ENCODE data around the gene GJB6. TPM values are rescaled to one million over a fixed set of nuclear protein-coding genes. Genes with fewer than 3 reads are reported as not detected.
A peak's percentile ranks its signal among the peaks of the same experiment; 100 is the strongest.

GJB6 gene
- total and polyA plus RNA-seq, 4 donors: 0.86 TPM; not detected in 3

- no peak overlapping the region for H3K9ac ChIP-seq (ENCODE audit: insufficient read depth in 1 of 2, low read length in 2 of 2)
- H3K27ac ChIP-seq (ENCODE audit: low read depth in 1 of 2, low read length in 1 of 2): no peak overlapping the region
- TF ChIP-seq CTCF (IDR thresholded peaks at IDR 0.05; ENCODE audit: control extremely low read depth, extremely low read depth): no peak
- 62 to 82% methylated on average over 3 of the region's 3 CpGs for WGBS, 2 donors
- no peaks in the 10 kb centered on the region for H3K9me3 ChIP-seq (ENCODE audit: control insufficient read depth in 4 of 4, insufficient read depth in 3 of 4, low read length in 3 of 4)
- peaks cover 0 to 17% (median 5%) of the 10 kb centered on the region in 5 donors for H3K4me1 ChIP-seq (ENCODE audit: control insufficient read depth in 5 of 5, insufficient read depth in 5 of 5, low read length in 5 of 5)
- H3K27me3 ChIP-seq (ENCODE audit: control insufficient read depth in 3 of 3, insufficient read depth in 3 of 3, low read length in 2 of 3): peaks cover 2 to 16% (median 5%) of the 10 kb centered on the region in 3 donors
- no peak for DNase-seq
- no peak overlapping the region for H3K4me3 ChIP-seq
- no peak for ATAC-seq (ENCODE audit: insufficient read depth, low FRiP score)
- H3K36me3 ChIP-seq (ENCODE audit: control insufficient read depth in 4 of 4, insufficient read depth in 4 of 4, low read length in 4 of 4): no peaks in the 10 kb centered on the region
Observed at GRCh38 chr13:20181188-20181587, 50.9 kb downstream of the GJB6 start.

- Histone ChIP-seq H3K36me3 (ENCODE audit: control insufficient read depth in 4 of 4, insufficient read depth in 4 of 4, low read length in 4 of 4) (no peaks in the 10 kb centered on the region), H3K4me1 (ENCODE audit: control insufficient read depth in 5 of 5, insufficient read depth in 5 of 5, low read length in 5 of 5) (peaks cover 0 to 33% (median 11%) of the 10 kb centered on the region in 5 donors), H3K9me3 (ENCODE audit: control insufficient read depth in 4 of 4, insufficient read depth in 3 of 4, low read length in 3 of 4) (no peaks in the 10 kb centered on the region), H3K27me3 (ENCODE audit: control insufficient read depth in 3 of 3, insufficient read depth in 3 of 3, low read length in 2 of 3) (peaks cover 2 to 4% (median 3%) of the 10 kb centered on the region in 3 donors), H3K27ac (ENCODE audit: low read depth in 1 of 2, low read length in 1 of 2) (no peak overlapping the region), H3K4me3 (no peak overlapping the region), H3K9ac (ENCODE audit: insufficient read depth in 1 of 2, low read length in 2 of 2) (no peak overlapping the region)
- ATAC-seq (ENCODE audit: insufficient read depth, low FRiP score) (no peak), DNase-seq (no peak)
- no peak for TF ChIP-seq CTCF (IDR thresholded peaks at IDR 0.05; ENCODE audit: control extremely low read depth, extremely low read depth)
- 78 to 84% methylated on average over 5 of the region's 5 CpGs for WGBS, 2 donors
Observed at GRCh38 chr13:20178156-20178555, 54.0 kb downstream of the GJB6 start.

GRCh38 chr13:20177049-20177831, 54.9 kb downstream of the GJB6 start:
- no peak for TF ChIP-seq CTCF (IDR thresholded peaks at IDR 0.05; ENCODE audit: control extremely low read depth, extremely low read depth)
- Histone ChIP-seq H3K27me3 (ENCODE audit: control insufficient read depth in 3 of 3, insufficient read depth in 3 of 3, low read length in 2 of 3) (peaks cover 2 to 4% (median 3%) of the 10 kb centered on the region in 3 donors), H3K9me3 (ENCODE audit: control insufficient read depth in 4 of 4, insufficient read depth in 3 of 4, low read length in 3 of 4) (no peaks in the 10 kb centered on the region), H3K4me1 (ENCODE audit: control insufficient read depth in 5 of 5, insufficient read depth in 5 of 5, low read length in 5 of 5) (peaks cover 0 to 33% (median 11%) of the 10 kb centered on the region in 5 donors), H3K4me3 (no peak overlapping the region), H3K27ac (ENCODE audit: low read depth in 1 of 2, low read length in 1 of 2) (no peak overlapping the region), H3K9ac (ENCODE audit: insufficient read depth in 1 of 2, low read length in 2 of 2) (no peak overlapping the region), H3K36me3 (ENCODE audit: control insufficient read depth in 4 of 4, insufficient read depth in 4 of 4, low read length in 4 of 4) (no peaks in the 10 kb centered on the region)
- 41 to 53% methylated on average over 63 to 67 of the region's 67 CpGs for WGBS, 2 donors
- ATAC-seq (ENCODE audit: insufficient read depth, low FRiP score): no peak
- peak in 1 of 3 donors; percentile 32 for DNase-seq

Measured in lung (tissue), 12 donors.